ENCODE data around the gene EHD2. TPM values are rescaled to one million over a fixed set of nuclear protein-coding genes. Genes with fewer than 3 reads are reported as not detected.

EHD2 gene
- total and polyA plus RNA-seq, 2 of the 13 experiments (the other 11 are each of a cell fraction or from before 2014, with no cell fraction given), result 0.09 to 0.28 TPM

GRCh38 chr19:47741544-47742140 is 28.4 kb downstream of the EHD2 start:
- TF ChIP-seq ZNF431 (CRISPR knock-in tag; IDR thresholded peaks at IDR 0.05; ENCODE audit: borderline replicate concordance, low read depth), result no peak
- no peak for TF ChIP-seq ZNF580 (CRISPR knock-in tag; IDR thresholded peaks at IDR 0.05; ENCODE audit: borderline replicate concordance, low read depth)
- TF ChIP-seq ZKSCAN1 (IDR thresholded peaks at IDR 0.05; ENCODE audit: low read length), result peak; percentile 86
- intact Hi-C loops (cut with micrococcal nuclease; ENCODE audit: unreplicated experiment) (no loop called here), in situ Hi-C loops (cut with HindIII; ENCODE audit: extremely low pct_ligation_motif_present, low pct_unique_long_range_greater_than_20kb) (loop anchor here (5.0 kb wide), 1 partner anchor 39 kb away; no protein-coding TSS in a partner anchor)
- ATAC-seq, result no peak
- 69% methylated on average over 14 of the region's 15 CpGs for WGBS (ENCODE audit: low lambda C conversion rate)
- ChIA-PET CTCF (ENCODE audit: low intra/inter-chr PET ratio, low total read pairs) (no interaction called here), POLR2A (no interaction called here)
- H3K27me3 ChIP-seq (ENCODE audit: control insufficient read depth in 1 of 2, insufficient read depth in 2 of 2, low read length in 2 of 2), result no peaks in the 10 kb centered on the region
- FAIRE-seq, result no peak
- peaks cover 36% of the 10 kb centered on the region for H3K4me1 ChIP-seq (ENCODE audit: insufficient read depth, low read length)
- H3K27ac ChIP-seq (ENCODE audit: extremely low read length, insufficient read depth, low read length), result no peak overlapping the region
- DNase-seq (ENCODE audit: low spot score), result no peak
- H3K9me3 ChIP-seq (ENCODE audit: low read length), result no peaks in the 10 kb centered on the region
- peaks cover 9% of the 10 kb centered on the region for H3K79me2 ChIP-seq (ENCODE audit: insufficient read depth, low read length)
- H3K4me3 ChIP-seq (replicated peaks in 1 of 3; ENCODE audit: insufficient read depth in 1 of 3, low read depth in 2 of 3, low read length in 3 of 3), result no peak overlapping the region
- no peaks in the 10 kb centered on the region for H4K20me1 ChIP-seq (ENCODE audit: insufficient read depth, low read length)
- H2AFZ ChIP-seq (ENCODE audit: low read length), result no peak overlapping the region
- H3K4me2 ChIP-seq (ENCODE audit: low read depth, low read length), result no peak overlapping the region
- no TSS peak for BruUV-seq (replicated peaks)
- no peak overlapping the region for H3K9ac ChIP-seq (ENCODE audit: insufficient read depth, low read depth, low read length)
- no peaks in the 10 kb centered on the region for H3K36me3 ChIP-seq (replicated peaks in 1 of 2; ENCODE audit: control insufficient read depth in 1 of 2, insufficient read depth in 2 of 2, low read length in 2 of 2)

DNA sequence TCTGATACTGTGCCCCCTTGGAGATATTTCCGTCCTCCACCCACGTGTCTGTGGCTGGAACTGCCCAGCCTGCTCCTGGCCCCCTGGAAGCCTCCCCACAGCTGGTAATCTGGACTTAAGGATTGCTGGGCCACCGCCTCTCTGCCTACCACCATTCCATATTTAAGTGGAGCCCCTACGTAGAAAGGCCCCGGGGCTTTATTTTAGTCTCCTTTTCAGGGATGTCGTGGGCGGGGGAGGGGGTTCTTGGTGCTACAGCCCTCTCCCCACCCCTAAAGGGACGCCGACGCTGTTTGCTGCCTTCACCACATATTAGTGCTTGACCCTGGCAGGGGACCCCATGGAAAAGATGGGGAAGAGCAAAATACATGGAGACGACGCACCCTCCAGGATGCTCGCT is 29.4 kb downstream of the EHD2 start:
- BruUV-seq (replicated peaks), result no TSS peak
- POLR2A ChIA-PET, result interaction anchor here (1.2 to 2.0 kb wide), 2 partner anchors 30 to 43 kb away, joined by 3 to 7 read pairs; partner anchors contain the start of gene EHD2
- FAIRE-seq (no peak), ATAC-seq (no peak), DNase-seq (ENCODE audit: low spot score) (no peak)
- H3K27me3 ChIP-seq (ENCODE audit: control insufficient read depth in 1 of 2, insufficient read depth in 2 of 2, low read length in 2 of 2), result no peaks in the 10 kb centered on the region
- peak overlapping the region in 1 of 3 experiments; percentile 74; a peak in 2 of 6 replicates for H3K4me3 ChIP-seq (replicated peaks in 1 of 3; ENCODE audit: insufficient read depth in 1 of 3, low read depth in 2 of 3, low read length in 3 of 3)
- WGBS (ENCODE audit: low lambda C conversion rate), result 27% methylated on average over 13 of the region's 13 CpGs
- intact Hi-C loops (cut with micrococcal nuclease; ENCODE audit: unreplicated experiment) (loop anchor here (1.0 kb wide), 1 partner anchor 43 kb away; no protein-coding TSS in a partner anchor), in situ Hi-C loops (cut with HindIII; ENCODE audit: extremely low pct_ligation_motif_present, low pct_unique_long_range_greater_than_20kb) (loop anchor here (5.0 kb wide), 1 partner anchor 40 kb away; no protein-coding TSS in a partner anchor)
- H3K4me2 ChIP-seq (ENCODE audit: low read depth, low read length), result peak overlapping the region; percentile 96
- H4K20me1 ChIP-seq (ENCODE audit: insufficient read depth, low read length), result no peaks in the 10 kb centered on the region; the same call in 1 of the 2 replicates
- H3K36me3 ChIP-seq (replicated peaks in 1 of 2; ENCODE audit: control insufficient read depth in 1 of 2, insufficient read depth in 2 of 2, low read length in 2 of 2), result peaks cover 0 to 7% of the 10 kb centered on the region in 2 experiments; a peak in 2 of 5 replicates
- no peak overlapping the region for H3K27ac ChIP-seq (ENCODE audit: extremely low read length, insufficient read depth, low read length)
- 0 out of 2 replicates have a peak overlapping the region, but pooled peaks have one; percentile 15 for H3K9ac ChIP-seq (ENCODE audit: insufficient read depth, low read depth, low read length)
- no peaks in the 10 kb centered on the region for H3K9me3 ChIP-seq (ENCODE audit: low read length)
- no peak overlapping the region for H2AFZ ChIP-seq (ENCODE audit: low read length)
- H3K4me1 ChIP-seq (ENCODE audit: insufficient read depth, low read length), result peaks cover 43% of the 10 kb centered on the region
- no peak for TF ChIP-seq HOXD1 (CRISPR knock-in tag; IDR thresholded peaks at IDR 0.05)
- no peak for TF ChIP-seq SP1 (IDR thresholded peaks at IDR 0.05)
- no peak for TF ChIP-seq SP1 (CRISPR knock-in tag; IDR thresholded peaks at IDR 0.05)
- TF ChIP-seq TMF1 (CRISPR knock-in tag; IDR thresholded peaks at IDR 0.05; ENCODE audit: low read depth), result peak; percentile 5; the same call in 1 of the 2 replicates
- TF ChIP-seq CERS6 (CRISPR knock-in tag; IDR thresholded peaks at IDR 0.05), result no peak
- no peak for TF ChIP-seq ZNF597 (CRISPR knock-in tag; IDR thresholded peaks at IDR 0.05)
- peaks cover 15% of the 10 kb centered on the region for H3K79me2 ChIP-seq (ENCODE audit: insufficient read depth, low read length)
- CTCF ChIA-PET (ENCODE audit: low intra/inter-chr PET ratio, low total read pairs), result interaction anchor here (2.1 to 2.2 kb wide), 2 partner anchors 29 to 43 kb away, joined by 11 to 25 read pairs; partner anchors contain the start of gene EHD2

Measured in HepG2 (cell line).